WTC11 (cell line): ENCODE measurements around the gene CD1B. TPM values are rescaled to one million over a fixed set of nuclear protein-coding genes. Genes with fewer than 3 reads are reported as not detected.

Experiments used
- ATAC-seq: fragments of 200-7000 bp; cut with Tn5 transposase; 2 replicates; pipeline ENCODE4 v1.10.0; 2021; ENCODE audit warnings: mild to moderate bottlenecking, moderate library complexity
- CTCF ChIA-PET: fragments of 300-600 bp; sonication (Branson Sonifier 250); formaldehyde crosslinking; loops from one replicate; lab custom pipeline; 2021; ENCODE audit warnings: antibody characterized with exemption; lab: Charles Lee
- POLR2A ChIA-PET: fragments of 350-600 bp; sonication (Branson Sonifier 250); formaldehyde crosslinking; loops from one replicate; lab custom pipeline; 2021; ENCODE audit warnings: antibody characterized with exemption; lab: Charles Lee
- DNase-seq: peaks from one replicate; pipeline ENCODE4 v3.0.0; 2021; ENCODE audit warnings: low spot score
- H3K27ac Mint-ChIP-seq: 2 replicates; pipeline ENCODE4 v1.8.0; 2021; ENCODE audit warnings: mixed read lengths
- H3K27me3 Mint-ChIP-seq: 2 replicates; pipeline ENCODE4 v1.8.0; 2021; ENCODE audit warnings: low read depth, mild to moderate bottlenecking, moderate library complexity, mixed read lengths
- H3K36me3 Mint-ChIP-seq: 2 replicates; pipeline ENCODE4 v1.8.0; 2021; ENCODE audit warnings: mixed read lengths
- H3K4me1 Mint-ChIP-seq: 2 replicates; pipeline ENCODE4 v1.8.0; 2022; ENCODE audit warnings: mixed read lengths
- H3K4me3 Mint-ChIP-seq: 2 replicates; pipeline ENCODE4 v1.8.0; 2021; ENCODE audit warnings: mild to moderate bottlenecking, moderate library complexity, mixed read lengths
- H3K9me3 Mint-ChIP-seq: 2 replicates; pipeline ENCODE4 v1.8.0; 2021; ENCODE audit warnings: mixed read lengths
- CBFB ChIP-seq: sonication (generic); formaldehyde crosslinking; IDR thresholded peaks from 2 replicates; pipeline ENCODE4 v1.8.1; 2022; ENCODE audit warnings: mild to moderate bottlenecking, low read depth, missing genetic modification reagents
- CREB1 ChIP-seq: sonication (generic); formaldehyde crosslinking; IDR thresholded peaks from 2 replicates; pipeline ENCODE4 v1.8.0; 2023; ENCODE audit warnings: mild to moderate bottlenecking, missing genetic modification reagents
- FOXP1 ChIP-seq: sonication (generic); formaldehyde crosslinking; IDR thresholded peaks from 2 replicates; pipeline ENCODE4 v1.8.0; 2022; ENCODE audit warnings: missing genetic modification reagents, mild to moderate bottlenecking, moderate library complexity, borderline replicate concordance
- MXD4 ChIP-seq: fragments of 250-450 bp; sonication (Bioruptor Pico); IDR thresholded peaks from 2 replicates; pipeline ENCODE4 v1.8.0; 2021; ENCODE audit warnings: mild to moderate bottlenecking, moderate library complexity, borderline replicate concordance
- NFATC4 ChIP-seq: fragments of 250-450 bp; sonication (Bioruptor Pico); IDR thresholded peaks from 2 replicates; pipeline ENCODE4 v1.9.0; 2021; ENCODE audit warnings: mild to moderate bottlenecking
- PRRX2 ChIP-seq: fragments of 250-450 bp; sonication (Bioruptor Pico); IDR thresholded peaks from 2 replicates; pipeline ENCODE4 v1.8.0; 2021; ENCODE audit warnings: mild to moderate bottlenecking
- SMAD4 ChIP-seq: sonication (generic); formaldehyde crosslinking; IDR thresholded peaks from 2 replicates; pipeline ENCODE4 v1.8.0; 2022; ENCODE audit warnings: mild to moderate bottlenecking, missing genetic modification reagents
- TEAD4 ChIP-seq: sonication (generic); formaldehyde crosslinking; IDR thresholded peaks from 2 replicates; pipeline ENCODE4 v1.8.0; 2022; ENCODE audit warnings: mild to moderate bottlenecking, missing genetic modification reagents
- ZNF219 ChIP-seq: sonication (generic); formaldehyde crosslinking; IDR thresholded peaks from 2 replicates; pipeline ENCODE4 v1.8.0; 2023; ENCODE audit warnings: missing genetic modification reagents, mild to moderate bottlenecking, borderline replicate concordance
- ZNF263 ChIP-seq: sonication (generic); formaldehyde crosslinking; IDR thresholded peaks from 2 replicates; pipeline ENCODE4 v1.8.1; 2022; ENCODE audit warnings: low read depth, mild to moderate bottlenecking, moderate library complexity, missing genetic modification reagents
- total RNA-seq: library from RNA; stranded (reverse); gene quantifications from 3 replicates; pipeline ENCODE4 v1.2.3, GENCODE V29; 2021
- TF ChIP-seq, protein P1 (sequence below): fragments of 250-450 bp; sonication (Bioruptor Pico); IDR thresholded peaks from 2 replicates; pipeline ENCODE4 v1.9.0; 2021; ENCODE audit warnings: mild to moderate bottlenecking, borderline replicate concordance
- TF ChIP-seq, protein P2 (sequence below): sonication (generic); formaldehyde crosslinking; IDR thresholded peaks from 2 replicates; pipeline ENCODE4 v1.8.1; 2023; ENCODE audit warnings: mild to moderate bottlenecking, missing genetic modification reagents, moderate library complexity
- TF ChIP-seq, protein P3 (sequence below): sonication (generic); formaldehyde crosslinking; IDR thresholded peaks from 2 replicates; pipeline ENCODE4 v1.8.1; 2023; ENCODE audit warnings: mild to moderate bottlenecking, missing genetic modification reagents
- TF ChIP-seq, protein P4 (sequence below): sonication (generic); formaldehyde crosslinking; IDR thresholded peaks from 2 replicates; pipeline ENCODE4 v1.8.1; 2023; ENCODE audit warnings: mild to moderate bottlenecking, missing genetic modification reagents, borderline replicate concordance
- TF ChIP-seq, protein P5 (sequence below): fragments of 250-450 bp; sonication (Bioruptor Pico); IDR thresholded peaks from 2 replicates; pipeline ENCODE4 v1.9.0; 2021; ENCODE audit warnings: mild to moderate bottlenecking
- TF ChIP-seq, protein P6 (sequence below): sonication (generic); formaldehyde crosslinking; IDR thresholded peaks from 2 replicates; pipeline ENCODE4 v1.8.0; 2022; ENCODE audit warnings: missing genetic modification reagents

Gene CD1B
- total RNA-seq, 1 experiment from 2014 or later, result not detected

DNA sequence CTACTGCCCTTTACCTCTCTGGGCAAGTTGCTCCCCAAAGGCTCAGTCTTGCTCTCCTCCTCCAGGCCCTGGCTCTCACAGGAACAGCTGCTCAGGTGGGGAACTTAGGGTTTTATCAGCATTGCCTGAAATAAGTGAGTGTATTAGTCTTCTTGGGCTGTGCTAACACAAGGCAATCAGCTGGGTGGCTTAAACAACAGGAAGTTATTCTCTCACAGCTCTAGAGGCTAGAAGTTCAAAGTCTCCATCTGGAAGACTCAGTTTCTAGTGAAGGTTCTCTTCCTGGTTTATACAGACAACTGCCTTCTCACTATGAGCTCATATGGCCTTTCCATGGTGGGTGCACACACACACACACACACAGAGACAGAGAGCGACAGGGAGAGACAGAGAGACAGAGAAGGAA, 44.4 kb downstream of the CD1B start (continued):
- TF ChIP-seq, protein P1, sequence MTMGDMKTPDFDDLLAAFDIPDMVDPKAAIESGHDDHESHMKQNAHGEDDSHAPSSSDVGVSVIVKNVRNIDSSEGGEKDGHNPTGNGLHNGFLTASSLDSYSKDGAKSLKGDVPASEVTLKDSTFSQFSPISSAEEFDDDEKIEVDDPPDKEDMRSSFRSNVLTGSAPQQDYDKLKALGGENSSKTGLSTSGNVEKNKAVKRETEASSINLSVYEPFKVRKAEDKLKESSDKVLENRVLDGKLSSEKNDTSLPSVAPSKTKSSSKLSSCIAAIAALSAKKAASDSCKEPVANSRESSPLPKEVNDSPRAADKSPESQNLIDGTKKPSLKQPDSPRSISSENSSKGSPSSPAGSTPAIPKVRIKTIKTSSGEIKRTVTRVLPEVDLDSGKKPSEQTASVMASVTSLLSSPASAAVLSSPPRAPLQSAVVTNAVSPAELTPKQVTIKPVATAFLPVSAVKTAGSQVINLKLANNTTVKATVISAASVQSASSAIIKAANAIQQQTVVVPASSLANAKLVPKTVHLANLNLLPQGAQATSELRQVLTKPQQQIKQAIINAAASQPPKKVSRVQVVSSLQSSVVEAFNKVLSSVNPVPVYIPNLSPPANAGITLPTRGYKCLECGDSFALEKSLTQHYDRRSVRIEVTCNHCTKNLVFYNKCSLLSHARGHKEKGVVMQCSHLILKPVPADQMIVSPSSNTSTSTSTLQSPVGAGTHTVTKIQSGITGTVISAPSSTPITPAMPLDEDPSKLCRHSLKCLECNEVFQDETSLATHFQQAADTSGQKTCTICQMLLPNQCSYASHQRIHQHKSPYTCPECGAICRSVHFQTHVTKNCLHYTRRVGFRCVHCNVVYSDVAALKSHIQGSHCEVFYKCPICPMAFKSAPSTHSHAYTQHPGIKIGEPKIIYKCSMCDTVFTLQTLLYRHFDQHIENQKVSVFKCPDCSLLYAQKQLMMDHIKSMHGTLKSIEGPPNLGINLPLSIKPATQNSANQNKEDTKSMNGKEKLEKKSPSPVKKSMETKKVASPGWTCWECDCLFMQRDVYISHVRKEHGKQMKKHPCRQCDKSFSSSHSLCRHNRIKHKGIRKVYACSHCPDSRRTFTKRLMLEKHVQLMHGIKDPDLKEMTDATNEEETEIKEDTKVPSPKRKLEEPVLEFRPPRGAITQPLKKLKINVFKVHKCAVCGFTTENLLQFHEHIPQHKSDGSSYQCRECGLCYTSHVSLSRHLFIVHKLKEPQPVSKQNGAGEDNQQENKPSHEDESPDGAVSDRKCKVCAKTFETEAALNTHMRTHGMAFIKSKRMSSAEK (CRISPR knock-in tag), result no peak
- TF ChIP-seq, protein P2, sequence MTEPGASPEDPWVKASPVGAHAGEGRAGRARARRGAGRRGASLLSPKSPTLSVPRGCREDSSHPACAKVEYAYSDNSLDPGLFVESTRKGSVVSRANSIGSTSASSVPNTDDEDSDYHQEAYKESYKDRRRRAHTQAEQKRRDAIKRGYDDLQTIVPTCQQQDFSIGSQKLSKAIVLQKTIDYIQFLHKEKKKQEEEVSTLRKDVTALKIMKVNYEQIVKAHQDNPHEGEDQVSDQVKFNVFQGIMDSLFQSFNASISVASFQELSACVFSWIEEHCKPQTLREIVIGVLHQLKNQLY, result no peak
- TF ChIP-seq SMAD4 (CRISPR knock-in tag) (no peak), CREB1 (CRISPR knock-in tag) (no peak), ZNF219 (no peak)
- TF ChIP-seq, protein P3, sequence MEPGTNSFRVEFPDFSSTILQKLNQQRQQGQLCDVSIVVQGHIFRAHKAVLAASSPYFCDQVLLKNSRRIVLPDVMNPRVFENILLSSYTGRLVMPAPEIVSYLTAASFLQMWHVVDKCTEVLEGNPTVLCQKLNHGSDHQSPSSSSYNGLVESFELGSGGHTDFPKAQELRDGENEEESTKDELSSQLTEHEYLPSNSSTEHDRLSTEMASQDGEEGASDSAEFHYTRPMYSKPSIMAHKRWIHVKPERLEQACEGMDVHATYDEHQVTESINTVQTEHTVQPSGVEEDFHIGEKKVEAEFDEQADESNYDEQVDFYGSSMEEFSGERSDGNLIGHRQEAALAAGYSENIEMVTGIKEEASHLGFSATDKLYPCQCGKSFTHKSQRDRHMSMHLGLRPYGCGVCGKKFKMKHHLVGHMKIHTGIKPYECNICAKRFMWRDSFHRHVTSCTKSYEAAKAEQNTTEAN (CRISPR knock-in tag), result no peak
- TF ChIP-seq, all 79 proteins: peak for 0

DNA sequence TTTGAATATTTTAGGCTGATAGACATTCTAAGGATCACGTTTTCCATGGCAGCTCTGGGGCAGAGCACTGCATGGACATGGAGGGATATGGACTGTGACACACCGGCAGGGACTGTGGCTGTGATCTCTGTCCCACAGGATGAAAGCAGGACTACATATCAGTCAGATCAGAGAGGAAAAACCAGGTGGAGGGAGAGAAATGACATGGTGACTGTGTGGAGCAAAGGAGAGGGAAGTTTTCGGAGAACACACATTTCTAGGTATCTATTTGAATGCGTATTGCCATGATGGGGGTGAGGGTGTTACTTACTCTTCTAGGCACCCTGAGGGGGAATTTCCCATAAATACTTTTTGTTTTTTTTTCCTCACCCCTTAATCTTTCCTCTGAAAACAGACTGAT, 44.8 kb downstream of the CD1B start:
- Mint-ChIP-seq H3K27me3 (no peaks in the 10 kb centered on the region), H3K4me3 (no peak overlapping the region), H3K36me3 (peaks cover 9% of the 10 kb centered on the region), H3K4me1 (peaks cover 13% of the 10 kb centered on the region), H3K9me3 (peaks cover 10% of the 10 kb centered on the region), H3K27ac (no peak overlapping the region)
- DNase-seq (no peak), ATAC-seq (no peak)
- ChIA-PET POLR2A (no interaction called here), CTCF (no interaction called here)
- TF ChIP-seq ZNF263 (CRISPR knock-in tag) (no peak), NFATC4 (no peak), TEAD4 (no peak), MXD4 (CRISPR knock-in tag) (no peak), CBFB (CRISPR knock-in tag) (no peak), PRRX2 (CRISPR knock-in tag) (no peak), FOXP1 (CRISPR knock-in tag) (no peak)
- TF ChIP-seq, protein P4, sequence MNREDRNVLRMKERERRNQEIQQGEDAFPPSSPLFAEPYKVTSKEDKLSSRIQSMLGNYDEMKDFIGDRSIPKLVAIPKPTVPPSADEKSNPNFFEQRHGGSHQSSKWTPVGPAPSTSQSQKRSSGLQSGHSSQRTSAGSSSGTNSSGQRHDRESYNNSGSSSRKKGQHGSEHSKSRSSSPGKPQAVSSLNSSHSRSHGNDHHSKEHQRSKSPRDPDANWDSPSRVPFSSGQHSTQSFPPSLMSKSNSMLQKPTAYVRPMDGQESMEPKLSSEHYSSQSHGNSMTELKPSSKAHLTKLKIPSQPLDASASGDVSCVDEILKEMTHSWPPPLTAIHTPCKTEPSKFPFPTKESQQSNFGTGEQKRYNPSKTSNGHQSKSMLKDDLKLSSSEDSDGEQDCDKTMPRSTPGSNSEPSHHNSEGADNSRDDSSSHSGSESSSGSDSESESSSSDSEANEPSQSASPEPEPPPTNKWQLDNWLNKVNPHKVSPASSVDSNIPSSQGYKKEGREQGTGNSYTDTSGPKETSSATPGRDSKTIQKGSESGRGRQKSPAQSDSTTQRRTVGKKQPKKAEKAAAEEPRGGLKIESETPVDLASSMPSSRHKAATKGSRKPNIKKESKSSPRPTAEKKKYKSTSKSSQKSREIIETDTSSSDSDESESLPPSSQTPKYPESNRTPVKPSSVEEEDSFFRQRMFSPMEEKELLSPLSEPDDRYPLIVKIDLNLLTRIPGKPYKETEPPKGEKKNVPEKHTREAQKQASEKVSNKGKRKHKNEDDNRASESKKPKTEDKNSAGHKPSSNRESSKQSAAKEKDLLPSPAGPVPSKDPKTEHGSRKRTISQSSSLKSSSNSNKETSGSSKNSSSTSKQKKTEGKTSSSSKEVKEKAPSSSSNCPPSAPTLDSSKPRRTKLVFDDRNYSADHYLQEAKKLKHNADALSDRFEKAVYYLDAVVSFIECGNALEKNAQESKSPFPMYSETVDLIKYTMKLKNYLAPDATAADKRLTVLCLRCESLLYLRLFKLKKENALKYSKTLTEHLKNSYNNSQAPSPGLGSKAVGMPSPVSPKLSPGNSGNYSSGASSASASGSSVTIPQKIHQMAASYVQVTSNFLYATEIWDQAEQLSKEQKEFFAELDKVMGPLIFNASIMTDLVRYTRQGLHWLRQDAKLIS (CRISPR knock-in tag), result no peak
- TF ChIP-seq, protein P2, result no peak
- TF ChIP-seq, protein P5, sequence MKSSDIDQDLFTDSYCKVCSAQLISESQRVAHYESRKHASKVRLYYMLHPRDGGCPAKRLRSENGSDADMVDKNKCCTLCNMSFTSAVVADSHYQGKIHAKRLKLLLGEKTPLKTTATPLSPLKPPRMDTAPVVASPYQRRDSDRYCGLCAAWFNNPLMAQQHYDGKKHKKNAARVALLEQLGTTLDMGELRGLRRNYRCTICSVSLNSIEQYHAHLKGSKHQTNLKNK (CRISPR knock-in tag), result no peak
- TF ChIP-seq, protein P6, sequence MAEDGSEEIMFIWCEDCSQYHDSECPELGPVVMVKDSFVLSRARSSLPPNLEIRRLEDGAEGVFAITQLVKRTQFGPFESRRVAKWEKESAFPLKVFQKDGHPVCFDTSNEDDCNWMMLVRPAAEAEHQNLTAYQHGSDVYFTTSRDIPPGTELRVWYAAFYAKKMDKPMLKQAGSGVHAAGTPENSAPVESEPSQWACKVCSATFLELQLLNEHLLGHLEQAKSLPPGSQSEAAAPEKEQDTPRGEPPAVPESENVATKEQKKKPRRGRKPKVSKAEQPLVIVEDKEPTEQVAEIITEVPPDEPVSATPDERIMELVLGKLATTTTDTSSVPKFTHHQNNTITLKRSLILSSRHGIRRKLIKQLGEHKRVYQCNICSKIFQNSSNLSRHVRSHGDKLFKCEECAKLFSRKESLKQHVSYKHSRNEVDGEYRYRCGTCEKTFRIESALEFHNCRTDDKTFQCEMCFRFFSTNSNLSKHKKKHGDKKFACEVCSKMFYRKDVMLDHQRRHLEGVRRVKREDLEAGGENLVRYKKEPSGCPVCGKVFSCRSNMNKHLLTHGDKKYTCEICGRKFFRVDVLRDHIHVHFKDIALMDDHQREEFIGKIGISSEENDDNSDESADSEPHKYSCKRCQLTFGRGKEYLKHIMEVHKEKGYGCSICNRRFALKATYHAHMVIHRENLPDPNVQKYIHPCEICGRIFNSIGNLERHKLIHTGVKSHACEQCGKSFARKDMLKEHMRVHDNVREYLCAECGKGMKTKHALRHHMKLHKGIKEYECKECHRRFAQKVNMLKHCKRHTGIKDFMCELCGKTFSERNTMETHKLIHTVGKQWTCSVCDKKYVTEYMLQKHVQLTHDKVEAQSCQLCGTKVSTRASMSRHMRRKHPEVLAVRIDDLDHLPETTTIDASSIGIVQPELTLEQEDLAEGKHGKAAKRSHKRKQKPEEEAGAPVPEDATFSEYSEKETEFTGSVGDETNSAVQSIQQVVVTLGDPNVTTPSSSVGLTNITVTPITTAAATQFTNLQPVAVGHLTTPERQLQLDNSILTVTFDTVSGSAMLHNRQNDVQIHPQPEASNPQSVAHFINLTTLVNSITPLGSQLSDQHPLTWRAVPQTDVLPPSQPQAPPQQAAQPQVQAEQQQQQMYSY (CRISPR knock-in tag), result no peak
- TF ChIP-seq, protein P1 (CRISPR knock-in tag), result no peak
